G401 (cell line): ENCODE measurements around the gene SLC47A1. TPM values are rescaled to one million over a fixed set of nuclear protein-coding genes. Genes with fewer than 3 reads are reported as not detected.
"Not testable (repeated sequence)": the region's sequence is repeated elsewhere in the genome, so short reads cannot be mapped to it uniquely, and the experiment has no call there.

Experiments used
- DNase-seq: peaks from one replicate; pipeline ENCODE4 v3.0.0-alpha.2; 2015; ENCODE audit warnings: low spot score
- in situ Hi-C: cut with HindIII; loops from 2 replicates; pipeline ENCODE4 v1.10.0; 2016; ENCODE audit warnings: low sequenced_read_pairs, mixed read lengths
- total RNA-seq: library from RNA; depleted of rRNA; stranded (reverse); fragments of >200 nt; shearing (Covaris generic); gene quantifications from 2 replicates; pipeline ENCODE4 v1.2.3, GENCODE V29; 2014; rRNA removed

The SLC47A1 gene
- total RNA-seq, 1 experiment from 2014 or later, result 4.5 TPM

- peak; percentile 13 for DNase-seq
- in situ Hi-C loops, result no loop called here
Observed at GRCh38 chr17:19579867-19580565, 46.4 kb downstream of the SLC47A1 start.

- in situ Hi-C loops, DNase-seq: not testable (repeated sequence)
Observed at GRCh38 chr17:19580566-19580920, 46.9 kb downstream of the SLC47A1 start.

- in situ Hi-C loops, result not testable (repeated sequence)
Observed at GRCh38 chr17:19582152-19582551, 48.5 kb downstream of the SLC47A1 start.

GRCh38 chr17:19583871-19584270, 50.2 kb downstream of the SLC47A1 start:
- in situ Hi-C loops, result no loop called here
- DNase-seq, result no peak

More at GRCh38 chr17:19582152-19582551, 48.5 kb downstream of the SLC47A1 start:
- not testable (repeated sequence) for DNase-seq

- in situ Hi-C loops, result no loop called here
- no peak for DNase-seq
Observed at GRCh38 chr17:19590451-19590850, 56.8 kb downstream of the SLC47A1 start.

- in situ Hi-C loops, result no loop called here
- no peak for DNase-seq
Observed at GRCh38 chr17:19590912-19591551, 57.4 kb downstream of the SLC47A1 start.

GRCh38 chr17:19592316-19592715, 58.7 kb downstream of the SLC47A1 start:
- in situ Hi-C loops, result no loop called here
- no peak for DNase-seq

- in situ Hi-C loops, result no loop called here
- no peak for DNase-seq
Observed at GRCh38 chr17:19596869-19597268, 63.2 kb downstream of the SLC47A1 start.

GRCh38 chr17:19610311-19610710, 76.7 kb downstream of the SLC47A1 start:
- DNase-seq, result no peak
- in situ Hi-C loops, result no loop called here

- DNase-seq, result no peak
- in situ Hi-C loops, result no loop called here
Observed at GRCh38 chr17:19610879-19611278, 77.2 kb downstream of the SLC47A1 start.

GRCh38 chr17:19613979-19614378, 80.3 kb downstream of the SLC47A1 start:
- in situ Hi-C loops, result no loop called here
- DNase-seq, result no peak

- DNase-seq, result no peak
- in situ Hi-C loops, result no loop called here
Observed at GRCh38 chr17:19614900-19615299, 81.2 kb downstream of the SLC47A1 start.

- DNase-seq, result no peak
- in situ Hi-C loops, result no loop called here
Observed at GRCh38 chr17:19618015-19618414, 84.4 kb downstream of the SLC47A1 start.

GRCh38 chr17:19619705-19620325, 86.2 kb downstream of the SLC47A1 start:
- DNase-seq, result no peak
- in situ Hi-C loops, result no loop called here

- no peak for DNase-seq
- in situ Hi-C loops, result no loop called here
Observed at GRCh38 chr17:19621697-19622096, 88.0 kb downstream of the SLC47A1 start.

GRCh38 chr17:19626079-19626478, 92.4 kb downstream of the SLC47A1 start:
- DNase-seq, result no peak
- in situ Hi-C loops, result no loop called here

Other genes starting within 250 kb of the SLC47A1 start
- gene B9D1, start 171.1 kb upstream of the SLC47A1 start, total RNA-seq, result 50.5 and 94.6 TPM in 2 replicates
- 1.2 and 5.1 TPM in 2 replicates for gene MAPK7, start 155.4 kb upstream of the SLC47A1 start, total RNA-seq
- gene MFAP4, start 146.7 kb upstream of the SLC47A1 start, total RNA-seq, result 0.31 TPM in 1 of 2 replicates, not detected in the other
- 0.18 TPM in 1 of 2 replicates, not detected in the other for gene RNF112, start 122.6 kb upstream of the SLC47A1 start, total RNA-seq
- 84.2 and 111 TPM in 2 replicates for gene ALDH3A2, start 114.9 kb downstream of the SLC47A1 start, total RNA-seq
- gene SLC47A2, start 182.7 kb downstream of the SLC47A1 start, total RNA-seq, result not detected in 2 replicates
- gene ALDH3A1, start 214.4 kb downstream of the SLC47A1 start, total RNA-seq, result not detected in 2 replicates